Activated T-cell treated with anti-CD3 and anti-CD28 coated beads for 4 hours (primary cell): ENCODE measurements around the gene CDH6.

ENCODE experiments used
- DNase-seq: peaks from one replicate; pipeline ENCODE4 v3.0.0-alpha.2; 2020

The CDH6 gene

DNA sequence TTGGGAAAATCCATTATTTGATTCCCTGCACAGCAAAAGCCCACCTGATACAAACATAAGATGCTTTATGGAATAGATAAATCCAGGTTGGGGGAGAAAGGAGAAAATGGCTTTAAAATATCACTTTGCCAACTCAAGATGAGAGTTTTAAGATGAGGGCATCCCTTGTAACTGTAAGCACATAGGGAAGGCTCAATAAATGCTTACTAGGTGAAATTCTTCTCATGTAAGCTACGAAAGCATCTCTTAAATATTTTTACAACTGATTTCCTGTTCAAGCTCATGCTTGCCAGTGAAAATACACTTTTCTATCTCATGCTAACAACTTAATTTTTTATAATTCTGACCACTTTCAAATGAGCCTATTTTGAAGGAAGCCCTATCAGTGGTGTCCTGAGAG, 11.5 kb downstream of the CDH6 start:
- no peak for DNase-seq

DNA sequence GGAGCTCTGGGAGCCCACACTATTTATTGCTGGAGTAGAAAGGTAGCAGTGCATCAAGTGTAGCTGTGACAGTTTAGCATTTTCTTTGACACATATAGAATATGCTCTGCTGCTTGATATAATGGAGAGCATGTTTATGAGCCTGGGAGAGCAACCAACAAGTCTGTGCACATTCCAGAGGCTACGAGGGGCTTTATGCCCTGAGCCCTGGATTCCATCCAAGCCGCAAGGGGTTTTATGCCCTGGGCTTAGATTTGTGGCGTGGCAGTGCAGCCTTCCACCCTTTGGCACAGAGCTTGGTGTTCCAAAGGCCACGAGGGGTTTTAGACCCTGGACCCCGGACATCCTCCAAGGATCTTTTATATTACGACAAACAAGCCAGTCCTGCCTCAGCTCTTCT, 14.6 kb downstream of the CDH6 start:
- no peak for DNase-seq

- DNase-seq: no peak
These were observed 15.8 kb downstream of the CDH6 start for GRCh38 chr5:31209334-31209733.

- no peak for DNase-seq
These were observed 17.6 kb downstream of the CDH6 start for GRCh38 chr5:31211098-31211497.

DNA sequence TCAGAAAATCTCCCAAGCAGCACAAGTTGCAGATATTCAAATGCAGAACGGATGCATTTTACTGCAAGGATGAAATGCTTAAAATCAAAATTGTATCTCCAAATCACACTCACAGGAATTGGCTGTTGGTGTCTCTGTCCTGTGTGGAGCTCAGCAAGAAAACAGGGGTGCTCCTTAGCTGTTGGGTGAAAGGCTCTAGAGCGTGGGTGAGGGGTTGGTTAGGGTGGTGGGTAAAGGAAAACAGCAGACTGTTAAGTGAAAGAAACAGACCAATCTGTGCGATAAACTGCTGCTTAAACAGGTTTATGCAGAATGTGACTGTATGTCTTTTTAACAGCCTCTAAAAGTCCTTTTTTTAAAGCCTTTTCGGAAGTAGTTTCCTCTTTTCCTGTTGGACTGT, 19.8 kb downstream of the CDH6 start:
- no peak for DNase-seq

- DNase-seq: no peak
These were observed 20.2 kb downstream of the CDH6 start for GRCh38 chr5:31213705-31214121.

DNA sequence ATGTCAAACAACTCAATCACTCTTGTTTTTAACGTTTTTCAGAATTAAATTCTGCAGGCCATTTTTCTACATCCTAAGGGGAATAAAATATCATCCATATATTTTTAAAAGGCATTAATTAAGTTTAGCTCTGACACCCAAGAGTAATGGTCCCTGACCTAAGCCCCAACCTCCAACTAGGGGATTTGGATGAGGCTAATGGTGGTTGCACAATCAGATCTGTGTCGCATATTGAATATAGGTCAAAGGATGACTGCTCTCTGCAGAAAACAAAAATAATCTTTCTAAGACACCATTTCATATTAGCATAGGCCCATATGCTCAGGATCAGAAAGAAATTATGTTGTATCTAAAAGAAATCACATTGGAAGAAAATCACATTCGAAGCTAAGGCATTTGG, 20.7 kb downstream of the CDH6 start:
- DNase-seq: no peak

- DNase-seq: no peak
These were observed 21.8 kb downstream of the CDH6 start for GRCh38 chr5:31215236-31215635.

GRCh38 chr5:31217446-31217845, 24.0 kb downstream of the CDH6 start:
- DNase-seq: no peak

DNA sequence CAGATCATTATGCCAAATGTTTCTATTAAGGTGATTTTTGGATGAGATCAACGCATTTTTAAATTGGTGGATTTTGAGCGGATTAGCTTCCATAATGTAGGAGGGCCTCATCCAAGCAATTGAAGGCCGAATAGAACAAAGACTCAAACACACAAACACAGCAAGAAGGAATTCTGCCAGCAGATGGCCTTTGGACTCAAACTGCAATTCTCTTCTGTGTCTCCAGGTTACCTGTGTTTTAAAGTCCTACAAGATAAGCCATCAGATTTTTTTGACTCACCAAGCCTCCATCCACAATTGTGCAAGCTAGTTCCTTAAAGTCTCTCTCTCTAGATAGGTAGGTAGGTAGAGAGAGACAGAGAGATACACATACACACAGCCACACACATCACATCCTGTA, 25.5 kb downstream of the CDH6 start:
- DNase-seq: no peak

DNA sequence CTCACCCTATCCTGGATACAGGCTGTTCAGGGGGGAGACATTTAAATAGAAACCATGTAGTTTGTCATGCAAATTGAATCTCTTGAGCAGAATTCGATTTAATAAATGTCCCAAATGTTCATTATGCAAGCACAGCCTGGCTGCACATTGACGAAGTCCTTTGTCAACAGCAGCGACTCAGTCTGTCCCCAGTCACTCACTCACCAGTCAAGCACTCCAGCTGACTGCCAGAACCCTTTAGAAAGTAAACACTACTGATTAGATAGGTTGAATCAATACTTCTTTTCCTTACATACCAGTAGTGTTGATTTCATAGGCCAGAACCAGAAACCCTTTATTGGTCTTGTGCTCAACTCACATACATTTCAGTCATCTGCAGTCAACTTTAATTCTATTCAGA, 27.5 kb downstream of the CDH6 start:
- no peak for DNase-seq

- no peak for DNase-seq
These were observed 31.6 kb downstream of the CDH6 start for GRCh38 chr5:31225118-31225517.

- DNase-seq: no peak
These were observed 32.1 kb downstream of the CDH6 start for GRCh38 chr5:31225613-31226012.

DNA sequence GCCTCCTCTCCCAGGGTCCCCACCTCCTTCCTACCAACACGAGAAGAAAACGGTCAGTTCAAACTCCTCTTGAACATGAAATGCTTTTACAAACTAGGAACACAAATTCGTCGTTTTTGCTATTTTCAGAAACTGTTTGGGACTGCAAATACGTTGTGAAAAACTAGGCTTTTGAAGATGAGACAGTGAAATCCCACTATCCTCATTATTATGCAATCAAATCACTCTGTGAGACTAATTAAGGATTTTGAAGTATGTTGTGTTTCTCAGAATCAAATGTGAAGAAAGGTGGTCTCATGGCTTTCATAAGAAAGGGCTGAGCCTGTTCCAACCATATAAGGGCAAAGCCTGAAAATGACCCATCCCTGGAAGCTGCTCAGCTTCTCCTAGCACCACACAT, 33.2 kb downstream of the CDH6 start:
- no peak for DNase-seq

- no peak for DNase-seq
These were observed 35.8 kb downstream of the CDH6 start for GRCh38 chr5:31229266-31229665.

- no peak for DNase-seq
These were observed 37.8 kb downstream of the CDH6 start for GRCh38 chr5:31231177-31231838.

GRCh38 chr5:31232273-31232888, 38.9 kb downstream of the CDH6 start:
- no peak for DNase-seq

DNA sequence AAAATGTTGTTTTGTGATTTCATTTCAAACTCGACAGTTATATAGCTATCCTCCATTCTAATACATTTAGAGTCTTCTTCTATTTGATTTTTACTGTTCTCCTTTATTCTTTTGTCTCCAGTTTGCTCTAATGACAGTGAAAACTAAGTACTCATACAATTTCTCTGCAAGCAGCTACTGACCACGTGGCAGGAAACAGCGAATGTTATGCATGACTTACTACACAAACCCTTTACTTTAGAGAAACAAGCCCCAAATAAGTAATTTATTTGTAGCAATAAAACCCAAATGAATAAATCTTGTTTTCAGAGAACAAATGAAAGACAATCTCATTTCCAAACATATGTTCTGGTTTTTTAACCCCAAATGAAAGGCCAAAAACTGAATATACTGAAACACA, 41.9 kb downstream of the CDH6 start:
- no peak for DNase-seq

DNA sequence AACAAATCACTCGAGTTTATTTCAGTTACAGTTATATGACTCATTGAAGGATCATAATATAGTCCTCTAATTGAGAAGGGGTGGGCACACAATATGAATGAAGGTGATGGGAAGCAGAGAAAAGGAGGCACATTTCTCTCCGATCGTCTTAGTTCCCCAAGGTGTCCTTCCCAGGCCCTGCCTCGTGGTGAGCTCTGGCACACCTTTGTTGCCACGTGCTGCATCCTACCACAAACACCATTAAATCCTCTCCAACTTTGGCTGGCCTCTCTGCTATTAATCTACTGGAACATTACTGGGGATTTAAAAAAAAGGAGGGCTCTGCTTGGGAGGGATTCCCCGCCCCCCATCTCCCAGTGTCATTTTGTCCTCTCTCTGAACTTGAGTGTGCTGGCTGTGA, 42.9 kb downstream of the CDH6 start:
- no peak for DNase-seq

GRCh38 chr5:31237174-31237573, 43.7 kb downstream of the CDH6 start:
- no peak for DNase-seq

DNA sequence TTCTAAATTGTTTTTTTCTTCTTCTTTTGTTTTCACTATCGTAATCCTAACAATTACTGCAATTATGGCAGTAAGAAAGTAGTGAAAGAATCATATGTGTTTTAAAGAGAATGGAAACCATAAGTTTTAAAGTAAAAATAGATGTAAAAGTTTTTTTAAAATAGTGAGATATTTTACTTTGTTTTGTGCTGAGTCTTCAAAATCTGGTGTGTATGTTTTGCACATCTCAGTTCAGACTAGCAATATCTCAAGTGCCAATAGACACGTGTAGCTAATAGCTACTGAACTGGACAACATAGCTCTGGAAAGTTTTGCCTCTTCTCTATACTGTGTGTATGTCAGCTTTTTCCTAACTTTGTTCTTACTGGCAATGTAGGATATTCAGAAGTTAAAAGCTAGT, 45.0 kb downstream of the CDH6 start:
- no peak for DNase-seq

- DNase-seq: no peak
These were observed 51.4 kb downstream of the CDH6 start for GRCh38 chr5:31244921-31245320.

GRCh38 chr5:31247381-31247780, 53.9 kb downstream of the CDH6 start:
- DNase-seq: no peak

DNA sequence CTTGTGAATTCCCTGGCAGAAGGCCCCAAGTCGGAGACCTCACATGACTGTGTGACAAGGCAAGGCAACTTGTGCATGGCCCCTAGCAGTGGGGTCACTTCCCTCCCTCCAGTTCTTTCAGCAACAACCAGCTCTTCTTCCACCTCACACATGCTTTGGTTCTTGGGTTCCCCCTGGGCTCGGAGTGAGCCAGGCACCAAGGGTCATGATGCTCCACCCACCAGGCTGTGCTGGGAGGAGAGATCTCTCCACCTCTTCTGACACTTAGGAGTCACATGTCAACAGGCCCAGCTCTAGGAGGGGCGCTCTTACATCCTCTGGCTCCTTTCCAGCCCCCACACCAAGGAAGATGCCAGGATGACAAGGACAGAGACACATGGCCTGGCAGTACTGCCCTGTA, 56.7 kb downstream of the CDH6 start:
- DNase-seq: no peak

DNA sequence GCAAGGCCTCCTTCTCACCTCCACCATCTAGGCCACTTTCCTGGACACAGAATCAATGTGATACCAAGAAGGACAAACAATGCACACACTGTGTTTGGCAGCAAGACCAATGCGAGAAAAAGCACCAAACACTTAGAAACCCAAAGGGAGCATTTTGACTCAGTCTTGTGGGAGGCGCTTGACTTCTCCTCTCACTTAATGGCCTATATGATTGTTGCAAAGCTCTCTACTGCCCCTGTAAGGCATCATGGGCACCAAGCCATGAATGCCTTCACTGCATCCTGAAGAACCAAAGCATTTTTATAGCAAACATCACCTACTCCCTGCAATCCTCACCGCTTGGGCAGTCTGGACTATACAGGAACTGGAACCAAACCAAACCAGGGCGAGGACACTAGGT, 57.5 kb downstream of the CDH6 start:
- no peak for DNase-seq
